KBM-7 (cell line): ENCODE results near the gene BRIP1.
A peak's percentile ranks its signal among the peaks of the same experiment; 100 is the strongest.
"Not testable (repeated sequence)": the region's sequence is repeated elsewhere in the genome, so short reads cannot be mapped to it uniquely, and the experiment has no call there.

ENCODE experiments used
- DNase-seq: peaks from one replicate; pipeline ENCODE4 v3.0.0-alpha.2; 2015
- in situ Hi-C: fragments of 300-500 bp; cut with MboI; formaldehyde crosslinking; loops from 2 replicates; pipeline ENCODE4 v1.14.3; 2020; ENCODE audit warnings: low sequenced_read_pairs, low pct_unique_long_range_greater_than_20kb, mixed read lengths

BRIP1 gene

GRCh38 chr17:61835606-61836005 is 27.7 kb downstream of the BRIP1 start:
- no peak for DNase-seq
- in situ Hi-C loops, result loop anchor here (25.0 kb wide), 2 partner anchors 198 to 423 kb away; no protein-coding TSS in a partner anchor

GRCh38 chr17:61834610-61835009 is 28.7 kb downstream of the BRIP1 start:
- DNase-seq, result no peak
- in situ Hi-C loops, result loop anchor here (25.0 kb wide), 2 partner anchors 197 to 422 kb away; no protein-coding TSS in a partner anchor

- in situ Hi-C loops, result loop anchor here (25.0 kb wide), 2 partner anchors 196 to 421 kb away; no protein-coding TSS in a partner anchor
- DNase-seq, result no peak
These were observed 29.7 kb downstream of the BRIP1 start for GRCh38 chr17:61833536-61834193.

- DNase-seq, result no peak
- in situ Hi-C loops, result loop anchor here (25.0 kb wide), 2 partner anchors 195 to 420 kb away; no protein-coding TSS in a partner anchor
These were observed 30.9 kb downstream of the BRIP1 start for GRCh38 chr17:61832463-61832862.

- DNase-seq, result no peak
- in situ Hi-C loops, result loop anchor here (25.0 kb wide), 2 partner anchors 194 to 419 kb away; no protein-coding TSS in a partner anchor
These were observed 32.2 kb downstream of the BRIP1 start for GRCh38 chr17:61831099-61831498.

- DNase-seq, result no peak
- in situ Hi-C loops, result loop anchor here (25.0 kb wide), 2 partner anchors 191 to 416 kb away; no protein-coding TSS in a partner anchor
These were observed 34.6 kb downstream of the BRIP1 start for GRCh38 chr17:61828694-61829093.

GRCh38 chr17:61827649-61828395 is 35.5 kb downstream of the BRIP1 start:
- in situ Hi-C loops, result loop anchor here (25.0 kb wide), 2 partner anchors 191 to 416 kb away; no protein-coding TSS in a partner anchor
- no peak for DNase-seq

GRCh38 chr17:61826866-61827265 is 36.5 kb downstream of the BRIP1 start:
- in situ Hi-C loops, result loop anchor here (25.0 kb wide), 2 partner anchors 190 to 415 kb away; no protein-coding TSS in a partner anchor
- DNase-seq, result not testable (repeated sequence)

GRCh38 chr17:61826198-61826597 is 37.1 kb downstream of the BRIP1 start:
- DNase-seq, result not testable (repeated sequence)
- in situ Hi-C loops, result loop anchor here (25.0 kb wide), 2 partner anchors 189 to 414 kb away; no protein-coding TSS in a partner anchor

- in situ Hi-C loops, result loop anchor here (25.0 kb wide), 2 partner anchors 188 to 413 kb away; no protein-coding TSS in a partner anchor
- no peak for DNase-seq
These were observed 37.7 kb downstream of the BRIP1 start for GRCh38 chr17:61825448-61826137.

GRCh38 chr17:61822326-61823285 is 40.7 kb downstream of the BRIP1 start:
- DNase-seq, result no peak
- in situ Hi-C loops, result no loop called here

- in situ Hi-C loops, result no loop called here
- DNase-seq, result no peak
These were observed 41.7 kb downstream of the BRIP1 start for GRCh38 chr17:61821655-61822054.

GRCh38 chr17:61819265-61819664 is 44.1 kb downstream of the BRIP1 start:
- in situ Hi-C loops, DNase-seq: not testable (repeated sequence)

- DNase-seq, result no peak
- in situ Hi-C loops, result no loop called here
These were observed 45.1 kb downstream of the BRIP1 start for GRCh38 chr17:61818225-61818624.

GRCh38 chr17:61817452-61817851 is 45.9 kb downstream of the BRIP1 start:
- in situ Hi-C loops, result no loop called here
- no peak for DNase-seq

- in situ Hi-C loops, result no loop called here
- peak; percentile 65 for DNase-seq
These were observed 46.8 kb downstream of the BRIP1 start for GRCh38 chr17:61816538-61816937.

- in situ Hi-C loops, result no loop called here
- no peak for DNase-seq
These were observed 47.3 kb downstream of the BRIP1 start for GRCh38 chr17:61815863-61816503.

- in situ Hi-C loops, result no loop called here
These were observed 48.8 kb downstream of the BRIP1 start for GRCh38 chr17:61814485-61814884.

More at GRCh38 chr17:61814485-61814884, 48.8 kb downstream of the BRIP1 start:
- no peak for DNase-seq
